ENCODE results near the gene SP3. TPM values are rescaled to one million over a fixed set of nuclear protein-coding genes. Genes with fewer than 3 reads are reported as not detected.
A peak's percentile ranks its signal among the peaks of the same experiment; 100 is the strongest.

SP3 gene
- total and polyA plus RNA-seq, 9 of the 15 experiments (the other 6 are each of a cell fraction or from before 2014, with no cell fraction given), result 12.0 to 106 (median 74.9) TPM

GRCh38 chr2:174002679-174003078 lies 37.5 kb upstream of the SP3 start (continued):
- TF ChIP-seq TOE1 (IDR thresholded peaks at IDR 0.05; ENCODE audit: borderline replicate concordance) (no peak), TOE1 (CRISPR knock-in tag; IDR thresholded peaks at IDR 0.05; ENCODE audit: borderline replicate concordance, low read depth) (no peak), MTA2 (IDR thresholded peaks at IDR 0.05; ENCODE audit: low read depth) (peak; percentile 75), SMARCA4 (IDR thresholded peaks at IDR 0.05) (peak; percentile 68), NRF1 (conservative IDR thresholded peaks at IDR 0.05 in 1 of 2, IDR thresholded peaks at IDR 0.05 in 1 of 2) (peak; percentile 55 to 61), SOX6 (IDR thresholded peaks at IDR 0.05) (peak; percentile 62; the same call in 1 of the 2 replicates), GATA2 (CRISPR knock-in tag; IDR thresholded peaks at IDR 0.05) (peak; percentile 75)

- no peak for FAIRE-seq
- H3K4me1 ChIP-seq (replicated peaks in 1 of 2; ENCODE audit: control insufficient read depth in 2 of 2, insufficient read depth in 2 of 2, low read length in 2 of 2), result peaks cover 0 to 10% of the 10 kb centered on the region in 2 experiments; a peak in 2 of 5 replicates
- H3K27me3 ChIP-seq (ENCODE audit: control insufficient read depth in 2 of 2, insufficient read depth in 2 of 2, low read length in 2 of 2), result peaks cover 13 to 29% of the 10 kb centered on the region in 2 experiments; a peak in 4 of 5 replicates
- in situ Hi-C loops (cut with MboI), result no loop called here
- H3K4me2 ChIP-seq (ENCODE audit: insufficient read depth, low read length), result no peak overlapping the region
- H4K20me1 ChIP-seq (replicated peaks; ENCODE audit: control insufficient read depth, insufficient read depth, low read length), result no peaks in the 10 kb centered on the region
- H3K9ac ChIP-seq (ENCODE audit: insufficient read depth in 1 of 2, low read depth in 2 of 2, low read length in 2 of 2), result no peak overlapping the region
- WGBS (ENCODE audit: insufficient coverage, low coverage, missing lambda C conversion rate), result 2% methylated on average over 2 of the region's 2 CpGs
- no peaks in the 10 kb centered on the region for H3K9me1 ChIP-seq (ENCODE audit: control insufficient read depth, insufficient read depth, low read length)
- intact Hi-C loops (cut with micrococcal nuclease), result no loop called here
- no peaks in the 10 kb centered on the region for H3K36me3 ChIP-seq (ENCODE audit: control insufficient read depth, insufficient read depth, low read length)
- no peak overlapping the region for H3K27ac ChIP-seq (ENCODE audit: extremely low read depth, low read depth, low read length)
- ChIA-PET CTCF (ENCODE audit: low intra/inter-chr PET ratio) (no interaction called here), POLR2A (no interaction called here)
- H3K79me2 ChIP-seq (ENCODE audit: control insufficient read depth, insufficient read depth, low read length), result no peaks in the 10 kb centered on the region
- no peak for DNase-seq (ENCODE audit: extremely low read depth in 1 of 4, low spot score in 3 of 4)
- ATAC-seq, result no peak
- no peak overlapping the region for H3K4me3 ChIP-seq
- H3K9me3 ChIP-seq (replicated peaks; ENCODE audit: control insufficient read depth, insufficient read depth, low read depth, low read length), result no peaks in the 10 kb centered on the region
- no peak overlapping the region for H2AFZ ChIP-seq (ENCODE audit: low read depth, low read length)
- no TSS peak for BruUV-seq (replicated peaks)
- TF ChIP-seq ERF (CRISPR knock-in tag; IDR thresholded peaks at IDR 0.05), result no peak
- no peak for TF ChIP-seq ARID3A (IDR thresholded peaks at IDR 0.05; ENCODE audit: borderline replicate concordance, low read depth, low read length)
- TF ChIP-seq HOMEZ (CRISPR knock-in tag; IDR thresholded peaks at IDR 0.05), result no peak
- TF ChIP-seq ZNF263 (CRISPR knock-in tag; IDR thresholded peaks at IDR 0.05; ENCODE audit: borderline replicate concordance), result no peak
These were observed 35.9 kb upstream of the SP3 start for GRCh38 chr2:174001107-174001506.

Data from K562 (cell line).